SK-N-SH (cell line): ENCODE data around the gene ACAP2. TPM values are rescaled to one million over a fixed set of nuclear protein-coding genes. Genes with fewer than 3 reads are reported as not detected.

ENCODE experiments used
- CTCF ChIA-PET: fragments of 300-600, 350-600 bp; formaldehyde crosslinking; extraction: SDS; loops from one replicate; lab custom pipeline; 2021; lab: Yijun Ruan, JAX
- POLR2A ChIA-PET: fragments of 350-600 bp; sonication (Branson Sonifier 250); formaldehyde crosslinking; extraction: SDS; loops from one replicate; lab custom pipeline; 2020; ENCODE audit warnings: antibody characterized with exemption, inconsistent platforms; lab: Yijun Ruan, JAX
- DNase-seq: peaks from one replicate; pipeline ENCODE4 v3.0.0; 2012
- H2AFZ ChIP-seq: fragments of 200-600 bp; sonication (generic); 2 replicates; pipeline ENCODE4 v1.8.1; 2016; ENCODE audit warnings: antibody characterized with exemption, mild to moderate bottlenecking, low read depth
- H3F3A ChIP-seq: fragments of 200-600 bp; sonication (generic); replicated peaks from 2 replicates; pipeline ENCODE3; 2016; ENCODE audit warnings: antibody characterized with exemption, mild to moderate bottlenecking; ENCODE audit not compliant: insufficient read depth
- H3K27ac ChIP-seq, 2 experiments: fragments of 200-500 bp in 1 of 2; fragments of 200-600 bp in 1 of 2; sonication (Bioruptor generic) in 1 of 2; sonication (generic), shearing (Covaris generic) in 1 of 2; 2 replicates each; pipeline versions ENCODE4 v1.5.1 to v1.6.1; 2014 to 2016; ENCODE audit warnings: low read depth in 2 of 2, inconsistent platforms in 1 of 2, low read length in 1 of 2, mild to moderate bottlenecking in 1 of 2, mixed read lengths in 1 of 2
- H3K27me3 ChIP-seq: fragments of 200-600 bp; sonication (generic), shearing (Covaris generic); 2 replicates; pipeline ENCODE4 v1.6.1; 2016; ENCODE audit warnings: mixed run types; ENCODE audit not compliant: insufficient read depth
- H3K36me3 ChIP-seq, 2 experiments: fragments of 200-500 bp in 1 of 2; fragments of 200-600 bp in 1 of 2; sonication (Bioruptor generic) in 1 of 2; sonication (generic) in 1 of 2; replicated peaks in 1 of 2; 2 replicates each; pipeline versions ENCODE3 to v1.5.1; 2014 to 2016; ENCODE audit warnings: low read length in 1 of 2, mild to moderate bottlenecking in 1 of 2; ENCODE audit not compliant: insufficient read depth in 2 of 2, control insufficient read depth in 1 of 2
- H3K4me1 ChIP-seq, 2 experiments: fragments of 200-500 bp in 1 of 2; fragments of 200-600 bp in 1 of 2; sonication (Bioruptor generic) in 1 of 2; sonication (generic), shearing (Covaris generic) in 1 of 2; 2 replicates each; pipeline versions ENCODE4 v1.5.1 to v1.6.1; 2014 to 2016; ENCODE audit warnings: low read depth in 1 of 2, low read length in 1 of 2, mixed run types in 1 of 2; ENCODE audit not compliant: insufficient read depth in 2 of 2, control insufficient read depth in 1 of 2
- H3K4me2 ChIP-seq: fragments of 200-600 bp; sonication (generic), shearing (Covaris generic); 2 replicates; pipeline ENCODE4 v1.6.1; 2017; ENCODE audit warnings: mixed run types
- H3K4me3 ChIP-seq, 2 experiments: fragments of 200-500 bp in 1 of 2; fragments of 200-600 bp in 1 of 2; sonication (Bioruptor generic) in 1 of 2; sonication (generic), shearing (Covaris generic) in 1 of 2; 2 replicates each; pipeline versions ENCODE4 v1.5.1 to v1.8.1; 2014 to 2016; ENCODE audit warnings: low read depth in 2 of 2, inconsistent platforms in 1 of 2, low read length in 1 of 2, mild to moderate bottlenecking in 1 of 2, mixed read lengths in 1 of 2, moderate library complexity in 1 of 2
- H3K79me2 ChIP-seq: fragments of 200-600 bp; sonication (generic); 2 replicates; pipeline ENCODE4 v1.8.1; 2017; ENCODE audit warnings: mild to moderate bottlenecking; ENCODE audit not compliant: insufficient read depth
- H3K9ac ChIP-seq: fragments of 200-600 bp; sonication (generic); 2 replicates; pipeline ENCODE4 v1.6.1; 2017; ENCODE audit warnings: mixed run types
- H3K9me2 ChIP-seq: fragments of 200-600 bp; sonication (generic); 2 replicates; pipeline ENCODE4 v1.6.1; 2017; ENCODE audit warnings: mixed run types
- H3K9me3 ChIP-seq: fragments of 200-600 bp; sonication (generic); 2 replicates; pipeline ENCODE4 v1.6.1; 2017; ENCODE audit warnings: mixed run types, mild to moderate bottlenecking, moderate library complexity
- H4K20me1 ChIP-seq: fragments of 200-600 bp; sonication (generic); 2 replicates; pipeline ENCODE4 v1.6.1; 2017; ENCODE audit warnings: mild to moderate bottlenecking, mixed run types; ENCODE audit not compliant: insufficient read depth
- ELF1 ChIP-seq: IDR thresholded peaks from 2 replicates; pipeline ENCODE4 v1.4.0; 2012
- FOSL2 ChIP-seq: IDR thresholded peaks from 2 replicates; pipeline ENCODE4 v1.4.0; 2012; ENCODE audit warnings: low read depth, mild to moderate bottlenecking, moderate library complexity, borderline replicate concordance
- FOXM1 ChIP-seq: IDR thresholded peaks from 2 replicates; pipeline ENCODE4 v1.4.0; 2012; ENCODE audit warnings: low read depth, mild to moderate bottlenecking
- GABPA ChIP-seq: IDR thresholded peaks from 2 replicates; pipeline ENCODE4 v1.4.0; 2012; ENCODE audit warnings: low read depth, mild to moderate bottlenecking
- JUND ChIP-seq: IDR thresholded peaks from 2 replicates; pipeline ENCODE4 v1.4.0; 2012
- MEF2A ChIP-seq: IDR thresholded peaks from 2 replicates; pipeline ENCODE4 v1.4.0; 2012; ENCODE audit warnings: low read depth, borderline replicate concordance
- NRF1 ChIP-seq: IDR thresholded peaks from 2 replicates; pipeline ENCODE4 v1.6.1; 2012; ENCODE audit warnings: low read depth, mild to moderate bottlenecking, low read length
- POLR2AphosphoS5 ChIP-seq: IDR thresholded peaks from 2 replicates; pipeline ENCODE4 v1.6.1; 2012; ENCODE audit warnings: low read depth, low read length
- RCOR1 ChIP-seq: fragments of 150-350 bp; IDR thresholded peaks from 2 replicates; pipeline ENCODE4 v1.6.1; 2017; ENCODE audit warnings: antibody characterized with exemption, low read length
- RFX5 ChIP-seq: IDR thresholded peaks from 2 replicates; pipeline ENCODE4 v1.6.1; 2012; ENCODE audit warnings: mild to moderate bottlenecking, improper control_type of control experiment, low read length
- SIN3A ChIP-seq: IDR thresholded peaks from 2 replicates; pipeline ENCODE4 v1.6.1; 2012; ENCODE audit warnings: low read depth, mild to moderate bottlenecking, low read length, moderate library complexity, borderline replicate concordance
- SMC3 ChIP-seq: IDR thresholded peaks from 2 replicates; pipeline ENCODE4 v1.6.1; 2012; ENCODE audit warnings: low read depth, low read length, improper control_type of control experiment
- TAF1 ChIP-seq: IDR thresholded peaks from 2 replicates; pipeline ENCODE4 v1.6.1; 2012; ENCODE audit warnings: low read depth, mild to moderate bottlenecking, low read length, moderate library complexity, borderline replicate concordance
- TEAD4 ChIP-seq: IDR thresholded peaks from 2 replicates; pipeline ENCODE4 v1.4.0; 2012; ENCODE audit warnings: mild to moderate bottlenecking, borderline replicate concordance; ENCODE audit not compliant: insufficient read depth
- YY1 ChIP-seq: IDR thresholded peaks from 2 replicates; pipeline ENCODE4 v1.4.0; 2012; ENCODE audit warnings: low read depth, mild to moderate bottlenecking
- WGBS: methylation state at CpG from one replicate; pipeline ENCODE4 v1.1.6; 2017; ENCODE audit warnings: low lambda C conversion rate; 5-methylcytosine and 5-hydroxymethylcytosine counted together
- polyA plus RNA-seq, 3 experiments: library from polyadenylated mRNA; depleted of rRNA; stranded (reverse); fragments of >200 nt; gene quantifications; 2 replicates each; pipeline ENCODE4 v1.2.3, GENCODE V29; 2012
- TF ChIP-seq, protein P1 (sequence below): fragments of 200-600 bp; sonication (generic); IDR thresholded peaks from 2 replicates; pipeline ENCODE4 v1.6.1; 2017; ENCODE audit warnings: antibody characterized with exemption, mild to moderate bottlenecking, moderate library complexity
- TF ChIP-seq, protein P2 (sequence below): IDR thresholded peaks from 2 replicates; pipeline ENCODE4 v1.4.0; 2012; ENCODE audit warnings: low read depth, borderline replicate concordance
- TF ChIP-seq, protein P3 (sequence below): IDR thresholded peaks from 2 replicates; pipeline ENCODE4 v1.6.1; 2012; ENCODE audit warnings: mild to moderate bottlenecking, low read depth, low read length, moderate library complexity
- TF ChIP-seq, protein P4 (sequence below): IDR thresholded peaks from 2 replicates; pipeline ENCODE4; 2012
- TF ChIP-seq, protein P5 (sequence below): IDR thresholded peaks from 2 replicates; pipeline ENCODE4 v1.4.0; 2012; ENCODE audit warnings: low read depth

The ACAP2 gene
- polyA plus RNA-seq, 1 of the 3 experiments (the other 2 are of a cell fraction): 6.8 TPM

DNA sequence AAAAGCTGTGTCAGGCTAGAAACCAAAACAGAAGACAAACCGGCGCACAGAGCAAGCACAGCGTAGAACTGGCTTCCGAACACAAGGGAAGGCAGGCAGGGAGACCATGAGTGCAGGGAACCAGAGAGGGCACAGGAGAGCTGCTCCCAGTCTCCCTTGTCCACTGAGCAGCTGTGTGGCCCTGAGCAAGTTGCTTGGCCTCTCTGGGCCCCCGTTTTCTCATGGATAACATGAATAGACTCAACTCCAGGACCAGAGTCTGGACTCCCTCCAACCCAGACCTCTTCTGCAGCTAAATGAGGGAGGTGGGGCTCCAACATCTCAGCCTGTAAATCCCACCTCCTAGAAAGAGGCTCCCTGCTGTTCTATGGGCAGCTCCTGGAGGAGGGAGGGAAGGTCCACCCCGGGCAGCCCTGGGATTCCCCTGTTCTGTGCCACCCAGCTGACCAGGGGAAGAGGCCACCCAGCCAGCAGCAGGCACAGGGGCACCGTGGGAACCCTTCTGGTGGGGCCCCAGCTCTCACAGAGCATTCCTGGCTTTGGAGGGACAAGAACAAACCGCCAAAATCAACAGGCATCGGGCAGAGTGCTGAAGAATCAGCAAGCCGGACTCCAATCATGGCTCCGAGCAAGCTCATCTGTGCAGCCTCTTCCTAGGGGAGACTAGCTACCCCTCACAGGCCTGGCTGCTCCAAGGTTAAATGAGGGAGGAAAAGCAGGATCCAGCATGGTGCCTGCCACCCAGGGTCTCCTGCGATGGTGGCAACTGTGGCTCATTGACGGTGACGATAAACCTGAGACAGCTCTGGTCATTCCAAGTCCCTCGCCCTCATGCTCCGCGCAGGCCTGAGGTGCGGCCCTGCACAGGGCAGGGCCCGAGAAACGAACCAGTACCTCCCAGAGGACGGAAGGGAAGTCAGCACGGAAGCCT is 187.0 kb downstream of the ACAP2 start:
- H3K27ac ChIP-seq: no peak overlapping the region; a peak in 1 of 4 replicates
- no peak for DNase-seq
- H3F3A ChIP-seq: peaks cover 4% of the 10 kb centered on the region
- peaks cover 68% of the 10 kb centered on the region for H3K79me2 ChIP-seq
- no peak overlapping the region for H3K9ac ChIP-seq
- TF ChIP-seq TEAD4 (no peak), JUND (no peak), TAF1 (no peak), FOSL2 (no peak), SMC3 (no peak), MEF2A (no peak), YY1 (no peak), FOXM1 (no peak), POLR2AphosphoS5 (no peak), SIN3A (no peak), RCOR1 (no peak), ELF1 (no peak), GABPA (no peak), RFX5 (no peak), NRF1 (no peak)
- TF ChIP-seq, protein P1, sequence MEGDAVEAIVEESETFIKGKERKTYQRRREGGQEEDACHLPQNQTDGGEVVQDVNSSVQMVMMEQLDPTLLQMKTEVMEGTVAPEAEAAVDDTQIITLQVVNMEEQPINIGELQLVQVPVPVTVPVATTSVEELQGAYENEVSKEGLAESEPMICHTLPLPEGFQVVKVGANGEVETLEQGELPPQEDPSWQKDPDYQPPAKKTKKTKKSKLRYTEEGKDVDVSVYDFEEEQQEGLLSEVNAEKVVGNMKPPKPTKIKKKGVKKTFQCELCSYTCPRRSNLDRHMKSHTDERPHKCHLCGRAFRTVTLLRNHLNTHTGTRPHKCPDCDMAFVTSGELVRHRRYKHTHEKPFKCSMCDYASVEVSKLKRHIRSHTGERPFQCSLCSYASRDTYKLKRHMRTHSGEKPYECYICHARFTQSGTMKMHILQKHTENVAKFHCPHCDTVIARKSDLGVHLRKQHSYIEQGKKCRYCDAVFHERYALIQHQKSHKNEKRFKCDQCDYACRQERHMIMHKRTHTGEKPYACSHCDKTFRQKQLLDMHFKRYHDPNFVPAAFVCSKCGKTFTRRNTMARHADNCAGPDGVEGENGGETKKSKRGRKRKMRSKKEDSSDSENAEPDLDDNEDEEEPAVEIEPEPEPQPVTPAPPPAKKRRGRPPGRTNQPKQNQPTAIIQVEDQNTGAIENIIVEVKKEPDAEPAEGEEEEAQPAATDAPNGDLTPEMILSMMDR: no peak
- TF ChIP-seq, protein P2, sequence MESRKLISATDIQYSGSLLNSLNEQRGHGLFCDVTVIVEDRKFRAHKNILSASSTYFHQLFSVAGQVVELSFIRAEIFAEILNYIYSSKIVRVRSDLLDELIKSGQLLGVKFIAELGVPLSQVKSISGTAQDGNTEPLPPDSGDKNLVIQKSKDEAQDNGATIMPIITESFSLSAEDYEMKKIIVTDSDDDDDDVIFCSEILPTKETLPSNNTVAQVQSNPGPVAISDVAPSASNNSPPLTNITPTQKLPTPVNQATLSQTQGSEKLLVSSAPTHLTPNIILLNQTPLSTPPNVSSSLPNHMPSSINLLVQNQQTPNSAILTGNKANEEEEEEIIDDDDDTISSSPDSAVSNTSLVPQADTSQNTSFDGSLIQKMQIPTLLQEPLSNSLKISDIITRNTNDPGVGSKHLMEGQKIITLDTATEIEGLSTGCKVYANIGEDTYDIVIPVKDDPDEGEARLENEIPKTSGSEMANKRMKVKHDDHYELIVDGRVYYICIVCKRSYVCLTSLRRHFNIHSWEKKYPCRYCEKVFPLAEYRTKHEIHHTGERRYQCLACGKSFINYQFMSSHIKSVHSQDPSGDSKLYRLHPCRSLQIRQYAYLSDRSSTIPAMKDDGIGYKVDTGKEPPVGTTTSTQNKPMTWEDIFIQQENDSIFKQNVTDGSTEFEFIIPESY: no peak
- TF ChIP-seq, protein P3, sequence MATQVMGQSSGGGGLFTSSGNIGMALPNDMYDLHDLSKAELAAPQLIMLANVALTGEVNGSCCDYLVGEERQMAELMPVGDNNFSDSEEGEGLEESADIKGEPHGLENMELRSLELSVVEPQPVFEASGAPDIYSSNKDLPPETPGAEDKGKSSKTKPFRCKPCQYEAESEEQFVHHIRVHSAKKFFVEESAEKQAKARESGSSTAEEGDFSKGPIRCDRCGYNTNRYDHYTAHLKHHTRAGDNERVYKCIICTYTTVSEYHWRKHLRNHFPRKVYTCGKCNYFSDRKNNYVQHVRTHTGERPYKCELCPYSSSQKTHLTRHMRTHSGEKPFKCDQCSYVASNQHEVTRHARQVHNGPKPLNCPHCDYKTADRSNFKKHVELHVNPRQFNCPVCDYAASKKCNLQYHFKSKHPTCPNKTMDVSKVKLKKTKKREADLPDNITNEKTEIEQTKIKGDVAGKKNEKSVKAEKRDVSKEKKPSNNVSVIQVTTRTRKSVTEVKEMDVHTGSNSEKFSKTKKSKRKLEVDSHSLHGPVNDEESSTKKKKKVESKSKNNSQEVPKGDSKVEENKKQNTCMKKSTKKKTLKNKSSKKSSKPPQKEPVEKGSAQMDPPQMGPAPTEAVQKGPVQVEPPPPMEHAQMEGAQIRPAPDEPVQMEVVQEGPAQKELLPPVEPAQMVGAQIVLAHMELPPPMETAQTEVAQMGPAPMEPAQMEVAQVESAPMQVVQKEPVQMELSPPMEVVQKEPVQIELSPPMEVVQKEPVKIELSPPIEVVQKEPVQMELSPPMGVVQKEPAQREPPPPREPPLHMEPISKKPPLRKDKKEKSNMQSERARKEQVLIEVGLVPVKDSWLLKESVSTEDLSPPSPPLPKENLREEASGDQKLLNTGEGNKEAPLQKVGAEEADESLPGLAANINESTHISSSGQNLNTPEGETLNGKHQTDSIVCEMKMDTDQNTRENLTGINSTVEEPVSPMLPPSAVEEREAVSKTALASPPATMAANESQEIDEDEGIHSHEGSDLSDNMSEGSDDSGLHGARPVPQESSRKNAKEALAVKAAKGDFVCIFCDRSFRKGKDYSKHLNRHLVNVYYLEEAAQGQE: no peak
- TF ChIP-seq, protein P4, sequence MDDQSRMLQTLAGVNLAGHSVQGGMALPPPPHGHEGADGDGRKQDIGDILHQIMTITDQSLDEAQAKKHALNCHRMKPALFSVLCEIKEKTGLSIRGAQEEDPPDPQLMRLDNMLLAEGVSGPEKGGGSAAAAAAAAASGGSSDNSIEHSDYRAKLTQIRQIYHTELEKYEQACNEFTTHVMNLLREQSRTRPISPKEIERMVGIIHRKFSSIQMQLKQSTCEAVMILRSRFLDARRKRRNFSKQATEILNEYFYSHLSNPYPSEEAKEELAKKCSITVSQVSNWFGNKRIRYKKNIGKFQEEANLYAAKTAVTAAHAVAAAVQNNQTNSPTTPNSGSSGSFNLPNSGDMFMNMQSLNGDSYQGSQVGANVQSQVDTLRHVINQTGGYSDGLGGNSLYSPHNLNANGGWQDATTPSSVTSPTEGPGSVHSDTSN: no peak
- TF ChIP-seq, protein P5, sequence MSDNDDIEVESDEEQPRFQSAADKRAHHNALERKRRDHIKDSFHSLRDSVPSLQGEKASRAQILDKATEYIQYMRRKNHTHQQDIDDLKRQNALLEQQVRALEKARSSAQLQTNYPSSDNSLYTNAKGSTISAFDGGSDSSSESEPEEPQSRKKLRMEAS: no peak
- CTCF ChIA-PET: interaction anchor here (0.9 to 5.9 kb wide), 10 partner anchors 14 to 585 kb away, joined by 3 to 50 read pairs (median 4); partner anchors contain the start of genes LSG1 and XXYLT1
- no peaks in the 10 kb centered on the region for H3K9me2 ChIP-seq
- no peak overlapping the region for H2AFZ ChIP-seq
- H3K4me2 ChIP-seq: no peak overlapping the region
- POLR2A ChIA-PET: no interaction called here
- H3K36me3 ChIP-seq: no peaks in the 10 kb centered on the region
- 93% methylated on average over 18 of the region's 22 CpGs for WGBS
- no peaks in the 10 kb centered on the region for H3K9me3 ChIP-seq
- H3K27me3 ChIP-seq: no peaks in the 10 kb centered on the region
- peaks cover 34 to 92% of the 10 kb centered on the region in 2 experiments for H3K4me1 ChIP-seq
- H4K20me1 ChIP-seq: no peaks in the 10 kb centered on the region
- no peak overlapping the region for H3K4me3 ChIP-seq
